Astrocyte (in vitro differentiated cells and primary cell): Measurements from ENCODE around the gene GRB2. TPM values are rescaled to one million over a fixed set of nuclear protein-coding genes. Genes with fewer than 3 reads are reported as not detected.

Source experiments
- DNase-seq: peaks from one replicate; pipeline ENCODE4 v3.0.0-alpha.2; 2010; ENCODE audit warnings: low read depth
- FAIRE-seq: peaks from 2 replicates; lab custom pipeline; 2011; peaks lifted over from hg19 to GRCh38; lab: Jason Lieb, UNC
- H2AFZ ChIP-seq: 2 replicates; pipeline ENCODE4 v1.6.0; 2012; ENCODE audit warnings: low read depth, low read length, inconsistent platforms
- H3K27ac ChIP-seq: 2 replicates; pipeline ENCODE4 v1.5.1; 2011; ENCODE audit warnings: low read depth, low read length, inconsistent platforms
- H3K27me3 ChIP-seq: 2 replicates; pipeline ENCODE4 v1.6.0; 2011; ENCODE audit warnings: low read length, inconsistent platforms; ENCODE audit not compliant: insufficient read depth
- H3K36me3 ChIP-seq: 2 replicates; pipeline ENCODE4 v1.5.1; 2011; ENCODE audit warnings: low read length, inconsistent platforms; ENCODE audit not compliant: insufficient read depth
- H3K4me1 ChIP-seq: 2 replicates; pipeline ENCODE4 v1.5.1; 2011; ENCODE audit warnings: low read length, inconsistent platforms; ENCODE audit not compliant: insufficient read depth
- H3K4me2 ChIP-seq: 2 replicates; pipeline ENCODE4 v1.6.0; 2012; ENCODE audit warnings: low read length, inconsistent platforms
- H3K4me3 ChIP-seq: 2 replicates; pipeline ENCODE4 v1.5.1; 2011; ENCODE audit warnings: low read depth, mild to moderate bottlenecking, low read length, inconsistent platforms; ENCODE audit not compliant: insufficient read depth
- H3K79me2 ChIP-seq: 2 replicates; pipeline ENCODE4 v1.6.0; 2012; ENCODE audit warnings: mild to moderate bottlenecking, low read length, inconsistent platforms; ENCODE audit not compliant: insufficient read depth
- H3K9ac ChIP-seq: 2 replicates; pipeline ENCODE4 v1.6.0; 2012; ENCODE audit warnings: mild to moderate bottlenecking, low read length, inconsistent platforms
- H3K9me3 ChIP-seq: 2 replicates; pipeline ENCODE4 v1.5.1; 2012; ENCODE audit warnings: low read depth, mild to moderate bottlenecking, low read length, inconsistent platforms; ENCODE audit not compliant: insufficient read depth
- H4K20me1 ChIP-seq: 2 replicates; pipeline ENCODE4 v1.6.0; 2012; ENCODE audit warnings: low read length, inconsistent platforms; ENCODE audit not compliant: insufficient read depth
- H3K27ac Mint-ChIP-seq: one replicate; pipeline ENCODE4 v1.8.0; 2021; ENCODE audit warnings: mild to moderate bottlenecking, mixed read lengths; ENCODE audit not compliant: unreplicated experiment
- H3K27me3 Mint-ChIP-seq: one replicate; pipeline ENCODE4 v1.8.0; 2021; ENCODE audit warnings: low read depth, mixed read lengths; ENCODE audit not compliant: unreplicated experiment
- H3K36me3 Mint-ChIP-seq: one replicate; pipeline ENCODE4 v1.8.0; 2021; ENCODE audit warnings: low read depth, mixed read lengths; ENCODE audit not compliant: unreplicated experiment
- H3K4me1 Mint-ChIP-seq: one replicate; pipeline ENCODE4 v1.8.0; 2021; ENCODE audit warnings: low read depth, mixed read lengths; ENCODE audit not compliant: unreplicated experiment
- H3K4me3 Mint-ChIP-seq: one replicate; pipeline ENCODE4 v1.8.0; 2021; ENCODE audit warnings: mild to moderate bottlenecking, moderate library complexity, mixed read lengths; ENCODE audit not compliant: unreplicated experiment
- H3K9me3 Mint-ChIP-seq: one replicate; pipeline ENCODE4 v1.8.0; 2021; ENCODE audit warnings: mild to moderate bottlenecking, mixed read lengths; ENCODE audit not compliant: unreplicated experiment
- EZH2 ChIP-seq: IDR thresholded peaks from 2 replicates; pipeline ENCODE4 v1.6.1; 2012; ENCODE audit warnings: mild to moderate bottlenecking, low read length, inconsistent platforms; ENCODE audit not compliant: insufficient read depth
- total RNA-seq: library from RNA; stranded (reverse); gene quantifications from 2 replicates; pipeline ENCODE4 v1.2.1, GENCODE V29; 2021
- TF ChIP-seq, protein P1 (sequence below): IDR thresholded peaks from 2 replicates; pipeline ENCODE4 v1.5.1; 2011; ENCODE audit warnings: low read depth, mild to moderate bottlenecking, inconsistent platforms, low read length, moderate library complexity; ENCODE audit not compliant: insufficient read depth

The GRB2 gene
- total RNA-seq, 1 donor from 2014 or later: 168 TPM

DNA sequence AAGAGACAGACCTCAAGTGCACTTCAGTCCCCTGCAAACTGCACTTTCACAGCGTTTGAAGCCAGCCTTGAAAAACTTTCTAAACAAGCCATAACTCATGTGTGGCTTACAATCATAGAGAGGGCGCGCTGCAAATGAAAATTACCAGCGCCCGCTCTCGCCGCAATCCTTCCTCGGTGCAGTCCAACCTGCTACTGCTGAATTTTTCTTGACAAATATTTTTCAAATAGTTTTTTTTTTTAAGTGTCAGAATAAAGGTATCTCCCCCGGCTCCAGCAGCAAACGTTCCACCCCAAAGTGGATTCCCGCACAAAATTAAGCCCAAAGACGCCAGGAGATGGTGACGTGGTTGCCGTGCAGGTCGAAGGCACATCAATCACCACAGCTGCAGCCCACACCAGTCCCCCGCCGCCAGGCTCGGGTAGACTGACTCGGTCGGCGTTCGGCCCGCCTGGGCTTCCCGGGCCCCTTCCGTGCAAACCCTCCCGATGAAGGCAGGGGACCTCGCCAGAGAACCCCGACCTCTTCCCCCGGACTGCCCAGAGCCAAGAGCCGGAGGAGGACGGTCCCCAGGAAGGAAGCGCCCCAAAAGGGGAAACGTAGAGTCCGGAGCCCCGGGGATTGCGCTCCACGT, 630 bp downstream of the GRB2 start:
- peaks cover 50% of the 10 kb centered on the region for H4K20me1 ChIP-seq
- Mint-ChIP-seq H3K4me1 (peaks cover 9% of the 10 kb centered on the region), H3K9me3 (no peaks in the 10 kb centered on the region), H3K36me3 (peaks cover 1% of the 10 kb centered on the region), H3K27ac (peak overlapping the region; percentile 95), H3K27me3 (no peaks in the 10 kb centered on the region), H3K4me3 (peak overlapping the region; percentile 99)
- peak overlapping the region; percentile 74 for H2AFZ ChIP-seq
- DNase-seq (no peak), FAIRE-seq (no peak)
- H3K4me3 ChIP-seq: peak overlapping the region; percentile 84
- H3K27ac ChIP-seq: peak overlapping the region; percentile 61
- peaks cover 55% of the 10 kb centered on the region for H3K79me2 ChIP-seq
- peak overlapping the region; percentile 94 for H3K9ac ChIP-seq
- H3K9me3 ChIP-seq: no peaks in the 10 kb centered on the region
- H3K4me2 ChIP-seq: peak overlapping the region; percentile 93
- no peaks in the 10 kb centered on the region for H3K36me3 ChIP-seq
- no peak for TF ChIP-seq EZH2
- H3K4me1 ChIP-seq: peaks cover 7% of the 10 kb centered on the region
- H3K27me3 ChIP-seq: no peaks in the 10 kb centered on the region

DNA sequence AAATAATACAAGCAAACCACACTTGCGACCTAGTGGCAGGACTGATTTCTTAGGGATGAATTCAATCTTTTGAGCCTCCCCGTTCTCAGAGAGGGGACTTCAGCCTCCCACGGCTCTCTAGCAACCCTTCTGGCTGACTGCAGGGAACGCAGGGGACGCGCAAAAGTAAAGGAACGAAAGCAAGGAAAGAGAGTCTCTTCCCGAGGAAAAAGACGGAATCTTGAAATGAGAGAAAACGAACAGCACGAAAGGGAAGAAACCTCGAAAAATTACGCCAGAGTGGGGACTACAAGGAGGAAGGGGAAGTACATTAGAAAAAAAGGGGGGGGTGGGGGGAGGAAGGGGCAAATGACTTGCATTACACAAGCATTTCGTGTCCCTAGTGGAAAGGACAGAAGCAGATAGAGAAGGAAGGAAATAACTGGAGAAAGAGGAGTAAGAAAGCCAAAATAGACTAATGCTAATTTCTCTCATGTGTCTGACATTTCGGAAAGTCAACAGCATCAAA, 1.2 kb downstream of the GRB2 start:
- peaks cover 7% of the 10 kb centered on the region for H3K4me1 ChIP-seq
- no peak overlapping the region for H2AFZ ChIP-seq
- H3K4me1 Mint-ChIP-seq: peaks cover 9% of the 10 kb centered on the region
- H3K27ac Mint-ChIP-seq: peak overlapping the region; percentile 95
- no peaks in the 10 kb centered on the region for H3K9me3 ChIP-seq
- peaks cover 1% of the 10 kb centered on the region for H3K36me3 Mint-ChIP-seq
- H3K4me3 Mint-ChIP-seq: peak overlapping the region; percentile 99
- peak overlapping the region; percentile 84 for H3K4me3 ChIP-seq
- no peaks in the 10 kb centered on the region for H3K27me3 ChIP-seq
- peak overlapping the region; percentile 5 for H3K27ac ChIP-seq
- H3K27me3 Mint-ChIP-seq: no peaks in the 10 kb centered on the region
- FAIRE-seq (no peak), DNase-seq (peak; percentile 60)
- no peaks in the 10 kb centered on the region for H3K9me3 Mint-ChIP-seq
- no peak for TF ChIP-seq EZH2
- TF ChIP-seq, protein P1, sequence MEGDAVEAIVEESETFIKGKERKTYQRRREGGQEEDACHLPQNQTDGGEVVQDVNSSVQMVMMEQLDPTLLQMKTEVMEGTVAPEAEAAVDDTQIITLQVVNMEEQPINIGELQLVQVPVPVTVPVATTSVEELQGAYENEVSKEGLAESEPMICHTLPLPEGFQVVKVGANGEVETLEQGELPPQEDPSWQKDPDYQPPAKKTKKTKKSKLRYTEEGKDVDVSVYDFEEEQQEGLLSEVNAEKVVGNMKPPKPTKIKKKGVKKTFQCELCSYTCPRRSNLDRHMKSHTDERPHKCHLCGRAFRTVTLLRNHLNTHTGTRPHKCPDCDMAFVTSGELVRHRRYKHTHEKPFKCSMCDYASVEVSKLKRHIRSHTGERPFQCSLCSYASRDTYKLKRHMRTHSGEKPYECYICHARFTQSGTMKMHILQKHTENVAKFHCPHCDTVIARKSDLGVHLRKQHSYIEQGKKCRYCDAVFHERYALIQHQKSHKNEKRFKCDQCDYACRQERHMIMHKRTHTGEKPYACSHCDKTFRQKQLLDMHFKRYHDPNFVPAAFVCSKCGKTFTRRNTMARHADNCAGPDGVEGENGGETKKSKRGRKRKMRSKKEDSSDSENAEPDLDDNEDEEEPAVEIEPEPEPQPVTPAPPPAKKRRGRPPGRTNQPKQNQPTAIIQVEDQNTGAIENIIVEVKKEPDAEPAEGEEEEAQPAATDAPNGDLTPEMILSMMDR: peak; percentile 93
- H3K79me2 ChIP-seq: peaks cover 60% of the 10 kb centered on the region
- H3K36me3 ChIP-seq: no peaks in the 10 kb centered on the region
- H3K4me2 ChIP-seq: peak overlapping the region; percentile 93
- H3K9ac ChIP-seq: peak overlapping the region; percentile 94
- peaks cover 50% of the 10 kb centered on the region for H4K20me1 ChIP-seq

DNA sequence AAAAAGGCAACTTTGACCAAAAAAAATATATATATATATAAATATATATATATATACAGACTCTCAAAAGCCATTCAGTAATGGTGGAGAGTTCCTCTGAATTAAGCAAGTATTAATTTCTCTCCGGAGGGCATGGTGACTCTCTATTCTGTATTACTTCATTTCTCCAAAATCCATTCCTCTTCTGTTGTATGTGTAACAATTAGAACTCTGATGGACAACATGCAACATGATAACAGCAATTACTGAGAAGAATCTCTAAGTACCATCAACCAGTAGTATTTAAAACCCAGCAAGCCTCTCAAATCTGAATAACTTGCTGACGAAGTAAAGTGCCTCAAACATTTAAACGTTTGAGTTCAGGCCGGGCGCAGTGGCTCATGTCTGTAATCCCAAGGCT, 2.3 kb downstream of the GRB2 start:
- Mint-ChIP-seq H3K36me3 (peaks cover 1% of the 10 kb centered on the region), H3K27ac (no peak overlapping the region), H3K4me3 (peak overlapping the region; percentile 72), H3K27me3 (no peaks in the 10 kb centered on the region), H3K4me1 (peaks cover 9% of the 10 kb centered on the region), H3K9me3 (no peaks in the 10 kb centered on the region)
- TF ChIP-seq, protein P1: no peak
- no peak for TF ChIP-seq EZH2
- H3K4me1 ChIP-seq: peaks cover 7% of the 10 kb centered on the region
- H3K27ac ChIP-seq: no peak overlapping the region
- FAIRE-seq (no peak), DNase-seq (no peak)
- peaks cover 72% of the 10 kb centered on the region for H3K79me2 ChIP-seq
- H4K20me1 ChIP-seq: peaks cover 61% of the 10 kb centered on the region
- no peak overlapping the region for H3K9ac ChIP-seq
- H3K4me2 ChIP-seq: no peak overlapping the region
- H3K9me3 ChIP-seq: no peaks in the 10 kb centered on the region
- H3K27me3 ChIP-seq: no peaks in the 10 kb centered on the region
- H2AFZ ChIP-seq: no peak overlapping the region
- H3K36me3 ChIP-seq: no peaks in the 10 kb centered on the region
- H3K4me3 ChIP-seq: no peak overlapping the region
